HPDE6-E6E7 (cell line): ENCODE measurements around the gene ZFP36L2.
A peak's percentile ranks its signal among the peaks of the same experiment; 100 is the strongest.
"Not testable (repeated sequence)": the region's sequence is repeated elsewhere in the genome, so short reads cannot be mapped to it uniquely, and the experiment has no call there.

ENCODE experiments used
- DNase-seq: peaks from one replicate; pipeline ENCODE4 v3.0.0; 2011; ENCODE audit warnings: missing footprints; ENCODE audit errors: extremely low spot score

ZFP36L2 gene

GRCh38 chr2:43207553-43208300 is 18.7 kb downstream of the ZFP36L2 start:
- no peak for DNase-seq

- no peak for DNase-seq
These were observed 19.8 kb downstream of the ZFP36L2 start for GRCh38 chr2:43206602-43207001.

- DNase-seq, result no peak
These were observed 23.0 kb downstream of the ZFP36L2 start for GRCh38 chr2:43203373-43203772.

GRCh38 chr2:43202289-43202688 is 24.1 kb downstream of the ZFP36L2 start:
- no peak for DNase-seq

- DNase-seq, result no peak
These were observed 24.9 kb downstream of the ZFP36L2 start for GRCh38 chr2:43201497-43201896.

GRCh38 chr2:43201016-43201415 is 25.4 kb downstream of the ZFP36L2 start:
- DNase-seq, result no peak

GRCh38 chr2:43199492-43200488 is 26.6 kb downstream of the ZFP36L2 start:
- peak; percentile 87 for DNase-seq

- no peak for DNase-seq
These were observed 28.1 kb downstream of the ZFP36L2 start for GRCh38 chr2:43198263-43198662.

- DNase-seq, result no peak
These were observed 28.9 kb downstream of the ZFP36L2 start for GRCh38 chr2:43197588-43197896.

GRCh38 chr2:43196768-43197587 is 29.4 kb downstream of the ZFP36L2 start:
- no peak for DNase-seq

- DNase-seq, result no peak
These were observed 32.1 kb downstream of the ZFP36L2 start for GRCh38 chr2:43194121-43194869.

GRCh38 chr2:43193652-43194120 is 32.7 kb downstream of the ZFP36L2 start:
- DNase-seq, result no peak

- DNase-seq, result no peak
These were observed 33.4 kb downstream of the ZFP36L2 start for GRCh38 chr2:43192744-43193651.

GRCh38 chr2:43191947-43192516 is 34.4 kb downstream of the ZFP36L2 start:
- no peak for DNase-seq

GRCh38 chr2:43190311-43191052 is 35.9 kb downstream of the ZFP36L2 start:
- DNase-seq, result no peak

GRCh38 chr2:43189861-43190260 is 36.5 kb downstream of the ZFP36L2 start:
- DNase-seq, result not testable (repeated sequence)

- no peak for DNase-seq
These were observed 37.6 kb downstream of the ZFP36L2 start for GRCh38 chr2:43188561-43189386.
